ENCODE results near the gene NEDD9. TPM values are rescaled to one million over a fixed set of nuclear protein-coding genes. Genes with fewer than 3 reads are reported as not detected.

NEDD9 gene
- total and polyA plus RNA-seq, 2 of the 13 experiments (the other 11 are each of a cell fraction or from before 2014, with no cell fraction given), result 27.1 to 389 TPM

GRCh38 chr6:11194356-11195218 is 37.9 kb downstream of the NEDD9 start (continued):
- no peak for TF ChIP-seq ZBED4 (CRISPR knock-in tag; IDR thresholded peaks at IDR 0.05; ENCODE audit: borderline replicate concordance)
- 0 out of 2 replicates have a peak, but pooled peaks have one; percentile 68 for TF ChIP-seq ZNF816 (CRISPR knock-in tag; IDR thresholded peaks at IDR 0.05; ENCODE audit: borderline replicate concordance)
- TF ChIP-seq PPARG (CRISPR knock-in tag; conservative IDR thresholded peaks at IDR 0.05), result no peak
- peak; percentile 10; the same call in 1 of the 2 replicates for TF ChIP-seq SSRP1 (CRISPR knock-in tag; IDR thresholded peaks at IDR 0.05)
- TF ChIP-seq BCLAF1 (IDR thresholded peaks at IDR 0.05), result no peak

All from HepG2 (cell line).